H1 (cell line): ENCODE data around the gene LTB4R. TPM values are rescaled to one million over a fixed set of nuclear protein-coding genes. Genes with fewer than 3 reads are reported as not detected.

Experiments
- E2F6 ChIP-seq: IDR thresholded peaks from 2 replicates; pipeline ENCODE4 v1.6.1; 2012; ENCODE audit warnings: inconsistent platforms
- FOSL1 ChIP-seq: IDR thresholded peaks from 2 replicates; pipeline ENCODE4 v1.6.1; 2011; ENCODE audit warnings: mild to moderate bottlenecking, low read depth, low read length, moderate library complexity; ENCODE audit not compliant: insufficient read depth
- KDM1A ChIP-seq: fragments of 200-600, 300-600 bp; sonication (generic); IDR thresholded peaks from 2 replicates; pipeline ENCODE4 v1.7.1; 2016; ENCODE audit warnings: mild to moderate bottlenecking, low read length, borderline replicate concordance
- MAFK ChIP-seq: IDR thresholded peaks from 2 replicates; pipeline ENCODE4 v1.6.1; 2012; ENCODE audit warnings: low read depth, mild to moderate bottlenecking, improper control_type of control experiment, low read length
- polyA plus RNA-seq, 7 experiments: library from polyadenylated mRNA; depleted of rRNA in 3 of 7; stranded (reverse) in 5 of 7; unstranded in 2 of 7; fragments of >200 nt in 5 of 7; fragments of 200-250 nt in 2 of 7; gene quantifications; 1 replicate in 5 of 7; 2 replicates in 1 of 7; 4 replicates in 1 of 7; pipeline versions ENCODE4 v1.2.1 to v1.2.3, GENCODE V29; 2011 to 2013; ENCODE audit warnings: missing spikeins in 2 of 7, mixed read lengths in 2 of 7
- total RNA-seq: library from RNA; stranded (reverse); fragmentation: NEBNext Ultra II Directional; extraction: Animal tissue kit (Norgen Biotek cat#: 25700); gene quantifications from 2 replicates; pipeline ENCODE4 v1.2.1, GENCODE V29; 2021

Gene LTB4R
- total and polyA plus RNA-seq, 2 of the 8 experiments (the other 6 are each of a cell fraction or from before 2014, with no cell fraction given): 4.1 to 6.7 TPM

GRCh38 chr14:24261969-24262327, 49.4 kb upstream of the LTB4R start (continued):
- no peak for TF ChIP-seq E2F6
- TF ChIP-seq KDM1A: no peak
- TF ChIP-seq MAFK: no peak
- TF ChIP-seq FOSL1: no peak
